ENCODE results near the gene EXOC4. TPM values are rescaled to one million over a fixed set of nuclear protein-coding genes. Genes with fewer than 3 reads are reported as not detected.

Gene EXOC4
- total RNA-seq, 1 donor from 2014 or later = 99.2 TPM

DNA sequence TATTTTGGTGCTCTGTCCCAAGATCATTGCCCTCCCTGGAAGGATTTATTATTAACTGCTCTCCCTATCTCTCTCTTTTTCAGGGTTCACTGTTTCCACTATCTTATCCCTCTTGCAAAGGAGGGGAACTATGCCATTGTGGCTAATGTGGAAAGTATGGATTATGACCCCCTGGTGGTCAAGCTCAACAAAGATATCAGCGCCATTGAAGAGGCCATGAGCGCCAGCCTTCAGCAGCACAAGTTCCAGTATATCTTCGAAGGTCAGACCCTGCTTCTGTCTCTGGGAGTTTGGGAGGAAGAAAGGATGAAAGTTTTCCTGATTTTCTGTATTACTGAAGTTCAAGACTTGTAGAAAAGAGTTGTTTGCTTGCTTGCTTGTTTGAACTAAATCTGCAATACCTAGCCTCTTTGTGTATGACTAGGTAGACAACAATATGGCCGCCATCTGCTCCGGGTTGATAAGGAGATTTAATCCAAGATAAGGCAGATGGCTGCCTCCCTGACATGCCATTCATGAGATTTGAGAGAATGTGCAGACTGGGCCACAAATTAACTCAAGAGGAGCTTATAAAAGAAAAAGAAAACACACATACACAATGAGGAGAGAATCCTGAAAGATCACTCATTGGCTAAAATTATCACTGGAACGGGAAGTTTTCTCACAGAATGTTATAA, 752.1 kb downstream of the EXOC4 start:
- TF ChIP-seq POLR2AphosphoS5 (IDR thresholded peaks at IDR 0.05; ENCODE audit: insufficient read depth in 1 of 2, low read depth in 1 of 2) = no peak
- no peak overlapping the region for H3K4me3 ChIP-seq
- DNase-seq (ENCODE audit: extremely low spot score in 2 of 2) = no peak
- H3K9me3 ChIP-seq = no peaks in the 10 kb centered on the region
- no peak overlapping the region for H3K27ac ChIP-seq
- H3K36me3 ChIP-seq = no peaks in the 10 kb centered on the region
- H3K27me3 ChIP-seq = no peaks in the 10 kb centered on the region
- no peaks in the 10 kb centered on the region for H3K4me1 ChIP-seq
- intact Hi-C loops (cut with DNase I) = no loop called here

DNA sequence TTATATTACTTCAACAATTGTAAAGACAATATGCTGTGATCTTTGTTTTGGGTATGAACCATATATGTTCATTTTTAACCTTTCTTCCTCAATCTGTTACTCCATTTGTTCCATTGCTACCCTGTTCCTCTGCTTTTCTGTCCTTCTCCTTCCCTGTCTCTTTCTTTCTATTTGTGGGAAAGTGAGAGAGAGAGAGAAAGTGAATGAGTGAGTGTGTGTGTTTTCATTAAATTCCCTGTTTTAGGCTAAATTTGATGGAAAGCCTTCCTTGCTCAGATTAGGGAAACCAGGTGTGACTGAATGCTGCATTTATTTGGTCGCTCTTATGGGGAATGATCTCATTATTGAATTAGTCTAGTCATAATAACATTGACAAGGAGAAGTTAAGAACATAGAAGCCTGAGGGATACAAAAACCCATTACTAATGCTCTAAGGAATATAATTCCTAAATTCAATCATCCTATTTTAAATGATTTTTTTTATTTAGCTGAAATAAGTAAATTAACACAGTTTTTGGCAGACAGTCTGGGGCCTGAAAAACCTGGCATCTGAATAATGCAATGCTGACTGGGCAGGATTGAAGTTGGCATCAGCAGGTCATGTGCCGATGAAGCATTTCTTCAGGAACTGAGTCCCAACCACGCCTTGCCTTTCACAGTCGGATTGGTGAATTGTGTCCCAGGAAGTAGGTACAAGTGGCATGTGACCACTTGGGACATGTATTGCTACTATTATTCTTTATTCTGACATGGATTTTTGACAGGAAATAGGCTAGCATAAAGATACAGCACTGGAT, 756.6 kb downstream of the EXOC4 start:
- TF ChIP-seq, protein P1, sequence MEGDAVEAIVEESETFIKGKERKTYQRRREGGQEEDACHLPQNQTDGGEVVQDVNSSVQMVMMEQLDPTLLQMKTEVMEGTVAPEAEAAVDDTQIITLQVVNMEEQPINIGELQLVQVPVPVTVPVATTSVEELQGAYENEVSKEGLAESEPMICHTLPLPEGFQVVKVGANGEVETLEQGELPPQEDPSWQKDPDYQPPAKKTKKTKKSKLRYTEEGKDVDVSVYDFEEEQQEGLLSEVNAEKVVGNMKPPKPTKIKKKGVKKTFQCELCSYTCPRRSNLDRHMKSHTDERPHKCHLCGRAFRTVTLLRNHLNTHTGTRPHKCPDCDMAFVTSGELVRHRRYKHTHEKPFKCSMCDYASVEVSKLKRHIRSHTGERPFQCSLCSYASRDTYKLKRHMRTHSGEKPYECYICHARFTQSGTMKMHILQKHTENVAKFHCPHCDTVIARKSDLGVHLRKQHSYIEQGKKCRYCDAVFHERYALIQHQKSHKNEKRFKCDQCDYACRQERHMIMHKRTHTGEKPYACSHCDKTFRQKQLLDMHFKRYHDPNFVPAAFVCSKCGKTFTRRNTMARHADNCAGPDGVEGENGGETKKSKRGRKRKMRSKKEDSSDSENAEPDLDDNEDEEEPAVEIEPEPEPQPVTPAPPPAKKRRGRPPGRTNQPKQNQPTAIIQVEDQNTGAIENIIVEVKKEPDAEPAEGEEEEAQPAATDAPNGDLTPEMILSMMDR (IDR thresholded peaks at IDR 0.05) = no peak
- H3K27me3 ChIP-seq = no peaks in the 10 kb centered on the region
- no peak overlapping the region for H3K4me3 ChIP-seq
- intact Hi-C loops (cut with DNase I) = no loop called here
- no peaks in the 10 kb centered on the region for H3K36me3 ChIP-seq
- no peak overlapping the region for H3K27ac ChIP-seq
- no peaks in the 10 kb centered on the region for H3K9me3 ChIP-seq
- no peak for DNase-seq (ENCODE audit: extremely low spot score in 2 of 2)
- H3K4me1 ChIP-seq = no peaks in the 10 kb centered on the region

DNA sequence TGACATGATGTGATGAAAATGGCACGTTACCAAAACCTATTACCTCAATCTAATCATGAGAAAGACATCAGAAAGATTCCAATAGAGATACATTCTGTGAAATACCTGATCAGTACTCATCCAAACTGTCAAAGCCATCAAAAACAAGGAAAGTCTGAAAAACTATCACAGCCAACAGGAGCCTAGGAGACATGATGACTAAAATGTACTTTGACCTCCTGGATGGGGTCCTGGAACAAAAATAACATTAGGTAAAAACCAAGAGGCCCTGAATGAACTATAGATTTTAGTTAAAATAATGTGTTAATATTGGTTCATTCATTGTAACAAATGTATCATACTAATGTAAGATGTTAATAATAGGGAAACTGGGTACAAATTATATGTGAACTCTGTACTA, 760.4 kb downstream of the EXOC4 start:
- TF ChIP-seq, protein P1 (IDR thresholded peaks at IDR 0.05) = no peak
- TF ChIP-seq POLR2A (IDR thresholded peaks at IDR 0.05) (no peak), POLR2AphosphoS5 (IDR thresholded peaks at IDR 0.05; ENCODE audit: insufficient read depth in 1 of 2, low read depth in 1 of 2) (no peak)
- Histone ChIP-seq H3K27ac (no peak overlapping the region), H3K36me3 (no peaks in the 10 kb centered on the region), H3K27me3 (no peaks in the 10 kb centered on the region), H3K4me3 (no peak overlapping the region), H3K4me1 (no peaks in the 10 kb centered on the region), H3K9me3 (no peaks in the 10 kb centered on the region)
- DNase-seq (ENCODE audit: extremely low spot score in 2 of 2) = no peak
- intact Hi-C loops (cut with DNase I) = no loop called here

DNA sequence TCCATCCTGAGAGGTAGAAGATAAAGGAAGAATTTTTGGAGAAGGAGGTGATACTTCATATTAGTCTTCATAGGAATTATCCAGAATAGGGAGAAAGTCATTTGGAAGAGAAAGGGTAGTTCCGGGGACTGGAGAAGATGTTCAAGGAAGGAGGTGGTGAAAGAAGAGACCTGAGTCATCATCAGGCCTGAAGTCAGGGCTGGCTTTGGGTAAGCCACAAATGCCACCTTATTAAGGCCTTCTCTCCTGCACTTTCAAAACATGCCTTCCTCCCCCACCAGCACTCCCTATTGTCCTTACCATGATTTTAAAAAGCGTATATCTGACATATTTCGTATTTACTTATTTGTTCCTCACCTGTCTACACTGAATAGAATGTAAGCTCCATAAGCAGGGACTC, 762.1 kb downstream of the EXOC4 start:
- H3K9me3 ChIP-seq = no peaks in the 10 kb centered on the region
- no peaks in the 10 kb centered on the region for H3K4me1 ChIP-seq
- TF ChIP-seq POLR2AphosphoS5 (IDR thresholded peaks at IDR 0.05; ENCODE audit: insufficient read depth in 1 of 2, low read depth in 1 of 2) = no peak
- TF ChIP-seq, protein P1 (IDR thresholded peaks at IDR 0.05) = no peak
- no peaks in the 10 kb centered on the region for H3K27me3 ChIP-seq
- H3K27ac ChIP-seq = no peak overlapping the region
- no peak overlapping the region for H3K4me3 ChIP-seq
- H3K36me3 ChIP-seq = no peaks in the 10 kb centered on the region
- intact Hi-C loops (cut with DNase I) = no loop called here
- no peak for DNase-seq (ENCODE audit: extremely low spot score in 2 of 2)

DNA sequence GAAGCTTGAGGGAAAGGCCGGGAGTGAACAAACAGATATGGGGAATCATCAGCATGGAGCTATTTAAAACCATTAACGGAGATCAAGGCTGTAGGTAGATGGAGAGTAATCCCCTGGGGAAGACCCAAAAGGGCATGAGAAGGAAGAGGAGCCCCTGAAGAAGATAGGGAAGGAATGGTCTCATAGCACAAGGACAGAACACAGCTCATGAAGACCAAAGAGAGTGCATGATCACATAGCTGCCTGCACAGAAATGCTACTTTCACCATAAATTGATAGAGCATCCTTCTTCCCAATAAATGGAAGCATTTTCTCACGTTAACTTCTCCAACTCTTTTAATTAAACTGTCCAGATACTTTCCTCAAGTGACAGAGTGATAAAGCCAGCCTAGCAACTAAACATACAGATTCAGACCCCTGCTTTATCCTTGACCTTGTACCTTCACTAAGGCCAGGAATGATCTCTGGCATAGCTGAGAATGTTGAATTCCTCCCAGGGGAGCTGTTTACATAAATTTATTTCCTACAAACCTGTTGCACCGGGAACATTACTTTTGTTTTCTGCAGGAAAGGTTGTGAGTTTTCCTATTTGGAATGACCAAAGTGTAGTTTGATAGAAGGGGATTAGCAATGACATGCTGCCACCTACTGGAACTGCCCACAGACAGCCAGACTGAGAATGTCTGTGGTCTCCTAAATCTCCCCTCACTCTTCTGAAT, 763.5 kb downstream of the EXOC4 start:
- Histone ChIP-seq H3K4me3 (no peak overlapping the region), H3K27me3 (no peaks in the 10 kb centered on the region), H3K4me1 (no peaks in the 10 kb centered on the region), H3K9me3 (no peaks in the 10 kb centered on the region), H3K36me3 (no peaks in the 10 kb centered on the region), H3K27ac (no peak overlapping the region)
- TF ChIP-seq, protein P1 (IDR thresholded peaks at IDR 0.05) = peak in 1 of 3 experiments; percentile 46
- TF ChIP-seq POLR2A (IDR thresholded peaks at IDR 0.05) = no peak
- no peak for TF ChIP-seq POLR2AphosphoS5 (IDR thresholded peaks at IDR 0.05; ENCODE audit: insufficient read depth in 1 of 2, low read depth in 1 of 2)
- DNase-seq (ENCODE audit: extremely low spot score in 2 of 2) = no peak
- intact Hi-C loops (cut with DNase I) = no loop called here

Data from vagina (tissue), 2 donors.